HG03064 (cell line): ENCODE data around the gene LMX1A.

Experiments
- ATAC-seq: cut with Tn5 transposase; IDR thresholded peaks from one replicate; pipeline ENCODE4 v1.9.1; 2021; ENCODE audit warnings: low read depth; ENCODE audit not compliant: unreplicated experiment

The LMX1A gene

DNA sequence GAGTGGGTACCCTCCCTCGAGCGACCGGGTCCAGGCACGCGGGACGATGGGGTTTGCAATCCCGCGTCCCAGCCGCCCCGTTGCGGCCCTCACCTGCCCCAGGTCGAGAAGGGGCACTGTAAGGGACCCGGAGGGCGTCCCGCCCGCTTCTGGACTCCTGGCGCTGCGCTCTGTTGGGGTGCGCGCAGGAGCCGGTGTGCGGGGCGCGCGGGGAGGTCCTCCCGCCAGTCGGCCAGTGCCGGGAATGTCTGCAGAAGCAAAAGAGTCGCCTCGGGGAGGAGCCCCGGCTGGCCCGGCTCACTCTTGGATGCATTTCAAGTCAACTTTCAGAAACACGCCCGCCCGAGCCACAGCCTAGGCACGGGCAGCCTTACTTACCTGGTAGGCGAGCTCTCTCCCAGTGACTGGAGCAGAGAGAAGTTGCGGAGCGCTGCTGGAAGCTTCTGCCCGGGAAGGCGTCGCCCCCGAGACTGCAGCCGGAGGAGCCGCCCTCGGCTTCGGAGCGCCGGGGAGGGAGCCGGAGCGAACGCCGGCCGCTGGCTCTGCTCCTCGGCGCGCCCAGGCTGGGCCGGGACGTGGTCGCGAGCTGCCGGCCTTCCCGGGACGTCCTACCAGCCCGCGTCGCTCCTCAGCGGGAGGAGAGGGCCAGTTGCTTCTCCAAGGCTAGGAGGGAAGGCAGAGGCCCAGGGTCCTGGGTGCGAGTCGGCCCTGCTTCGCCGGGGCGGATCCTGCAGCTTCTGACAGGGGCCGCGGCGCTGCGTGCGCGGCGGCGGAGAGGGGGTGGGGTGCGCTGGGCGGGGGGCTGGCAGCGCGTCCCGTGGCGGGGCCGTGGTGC lies at the start of gene LMX1A:
LMX1A (minus strand) TSS at position 739 of the 835 bp plus-strand sequence. CDS start 1,156 bp downstream, outside the sequence.
- no peak for ATAC-seq

DNA sequence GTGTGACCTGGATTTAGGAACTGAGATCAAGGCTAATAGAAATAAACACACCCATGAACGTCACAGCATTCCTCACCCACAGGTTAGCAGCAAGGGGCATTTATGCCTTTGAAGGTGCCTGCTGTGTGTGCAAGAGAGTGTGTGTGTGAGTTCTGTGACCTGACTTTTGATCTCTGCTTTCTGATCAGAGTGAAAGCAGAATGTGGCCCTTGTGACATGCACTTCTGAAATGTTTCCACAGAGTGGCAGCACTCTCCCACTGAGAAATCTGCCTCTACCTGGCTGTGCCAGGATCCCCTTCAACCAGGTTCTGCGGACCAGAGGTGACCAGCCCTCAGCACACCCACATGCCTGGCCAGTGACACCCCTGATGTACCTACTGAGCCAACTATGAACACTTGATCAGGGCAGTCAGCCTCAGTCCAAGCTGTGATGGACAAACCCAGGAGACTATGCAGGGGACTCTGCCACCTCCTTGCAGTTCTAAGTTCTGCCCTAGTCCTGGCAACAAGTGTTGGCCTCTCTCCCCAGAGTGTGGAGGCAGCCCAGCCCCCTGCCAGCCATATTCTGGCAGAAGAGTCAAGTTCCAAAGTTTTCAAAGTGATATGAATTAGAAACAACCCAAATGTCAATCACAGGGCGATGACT lies 47.4 kb upstream of the LMX1A start:
- ATAC-seq, result no peak

DNA sequence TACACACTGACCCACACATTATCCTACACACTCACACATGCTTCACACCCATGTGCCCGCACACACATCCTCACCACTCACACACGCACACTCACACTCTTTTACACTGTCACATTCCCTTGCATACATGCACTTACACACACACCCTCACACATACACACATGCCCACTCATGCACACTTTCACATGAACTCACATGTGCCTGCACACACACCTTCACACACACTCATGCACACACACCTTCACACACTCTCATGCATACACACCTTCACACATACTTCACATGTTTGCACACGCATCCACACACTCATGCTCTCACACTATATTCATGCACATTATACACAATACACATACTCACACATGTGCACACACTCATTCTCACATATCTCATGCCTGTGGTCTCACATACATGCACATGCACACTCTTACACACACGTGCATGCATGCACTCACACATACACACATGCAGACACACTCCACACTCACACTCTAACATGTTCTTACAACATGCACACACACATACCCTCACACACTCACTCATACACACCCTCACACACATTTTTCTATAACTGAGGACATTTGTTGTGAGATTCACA lies 46.1 kb upstream of the LMX1A start:
- no peak for ATAC-seq

DNA sequence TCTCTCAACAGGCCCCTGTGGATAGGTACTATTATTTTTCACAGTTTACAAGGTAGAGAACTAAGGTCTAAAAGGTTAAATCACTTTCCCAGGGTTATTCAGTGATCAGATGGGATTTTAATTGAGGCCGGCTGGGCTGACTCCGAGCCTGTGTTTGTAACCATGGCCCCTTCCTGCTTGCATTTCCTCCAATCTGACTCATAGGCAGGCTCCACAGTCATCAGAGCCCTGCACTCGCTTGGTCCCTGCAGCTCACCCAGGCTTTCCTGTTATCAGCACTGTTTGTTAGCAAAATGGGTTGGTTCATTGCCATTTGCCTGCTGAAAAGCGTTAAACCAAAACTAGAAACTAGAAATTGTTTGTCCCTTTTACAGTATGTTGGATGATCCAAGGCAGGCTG lies 41.4 kb upstream of the LMX1A start:
- no peak for ATAC-seq

DNA sequence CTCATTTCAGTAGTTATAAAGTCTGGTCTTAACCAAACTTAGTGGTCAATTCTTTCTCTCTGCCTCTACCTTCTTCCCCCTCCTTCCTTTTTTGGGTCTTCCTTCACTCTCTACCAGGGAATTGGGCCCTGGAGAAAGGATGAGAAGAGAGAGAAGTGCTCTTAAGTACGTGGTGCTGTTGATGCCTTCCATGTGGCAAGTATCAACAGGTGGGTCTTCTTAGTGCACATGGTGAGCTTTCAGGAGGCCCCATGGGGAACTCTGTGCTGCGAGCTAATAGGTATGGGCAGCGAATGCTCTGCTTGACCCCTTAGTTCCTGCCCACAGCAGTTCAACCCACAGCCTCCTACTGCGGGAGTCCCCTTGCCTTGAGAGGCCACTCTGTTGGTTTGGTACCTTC lies 39.4 kb upstream of the LMX1A start:
- ATAC-seq, result no peak

DNA sequence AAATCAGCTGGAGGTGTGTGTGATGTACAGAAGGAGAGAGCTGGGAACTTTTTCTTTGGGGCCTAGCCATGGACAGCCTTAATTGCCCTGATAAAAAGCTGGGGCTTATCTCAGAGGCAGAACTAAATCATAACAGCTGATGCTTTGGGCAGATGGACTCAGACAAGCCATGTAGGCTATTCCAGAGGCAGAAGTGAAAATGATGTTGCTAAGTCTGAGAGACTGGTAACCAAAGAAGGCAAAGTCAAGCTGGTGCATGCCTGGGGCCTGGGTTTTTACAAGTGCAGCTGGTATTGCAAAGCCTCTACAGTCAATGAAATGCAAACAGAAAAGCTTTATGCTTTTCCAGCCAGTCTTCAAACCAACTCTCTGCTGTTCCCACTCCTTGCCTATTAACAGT lies 39.0 kb upstream of the LMX1A start:
- ATAC-seq, result no peak

DNA sequence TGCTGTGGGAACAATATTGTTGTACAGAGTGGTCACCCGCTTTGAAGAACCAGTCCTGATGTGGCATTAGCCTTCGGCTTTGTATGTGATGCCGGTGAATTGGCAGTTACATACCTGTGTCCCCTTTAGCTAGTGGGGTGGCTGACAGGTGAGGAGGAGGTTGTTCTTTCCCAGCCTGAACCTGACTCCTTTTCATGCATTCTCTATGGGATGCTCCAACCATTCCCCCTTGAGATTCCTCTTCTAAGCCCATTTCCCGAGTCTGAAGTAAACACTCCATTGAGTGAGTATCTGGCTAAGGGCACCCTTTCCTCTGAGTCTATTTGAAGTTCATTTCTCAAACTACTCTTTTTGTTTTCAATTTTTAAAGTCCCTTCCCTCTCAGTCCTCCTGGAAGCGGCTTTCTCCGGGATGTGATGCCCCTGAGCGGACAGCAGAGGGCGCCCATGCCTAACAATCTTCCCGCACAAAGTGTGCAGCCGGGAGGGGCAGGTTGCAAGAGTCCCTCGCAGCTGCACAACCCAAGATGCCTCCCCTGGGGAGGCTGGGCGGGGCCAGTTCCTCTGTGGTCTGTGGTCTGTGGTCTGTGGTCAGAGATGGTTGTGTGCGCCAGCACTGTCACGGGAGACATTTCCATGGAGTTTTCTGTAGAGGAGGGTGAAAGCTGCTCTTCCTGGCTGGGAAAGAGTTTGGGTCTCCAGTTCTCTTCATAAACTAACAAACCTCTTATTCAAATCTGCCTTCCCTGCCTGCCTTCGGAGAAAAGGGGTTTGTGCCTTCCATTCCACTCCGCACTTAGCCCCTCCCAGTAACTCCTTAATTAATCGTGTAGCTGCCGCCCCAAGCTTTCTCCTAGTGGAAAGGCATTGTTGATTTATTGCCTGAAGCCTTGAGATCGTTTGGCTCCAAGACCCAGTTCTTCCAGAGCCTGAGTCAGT lies 36.4 kb upstream of the LMX1A start:
- ATAC-seq, result peak; percentile 97

DNA sequence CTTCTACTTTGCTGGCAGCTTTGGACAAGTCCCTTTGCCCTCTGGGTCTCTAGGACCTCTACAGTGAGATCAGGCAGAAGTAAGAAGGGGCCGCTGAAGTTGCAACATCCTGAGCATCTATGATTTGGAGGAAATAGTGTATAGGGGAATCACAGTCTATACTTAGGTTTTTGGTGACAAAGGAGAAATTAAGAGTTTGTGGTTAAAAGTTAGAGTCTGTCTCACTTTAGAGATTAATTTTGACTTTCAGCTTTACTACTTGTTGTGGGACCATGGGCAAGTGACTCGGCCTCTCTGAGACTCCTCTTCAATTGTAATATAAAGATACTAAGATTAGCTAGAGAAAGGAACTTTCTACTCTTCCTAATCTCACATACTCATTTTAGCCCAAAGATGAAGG lies 33.1 kb upstream of the LMX1A start:
- no peak for ATAC-seq

DNA sequence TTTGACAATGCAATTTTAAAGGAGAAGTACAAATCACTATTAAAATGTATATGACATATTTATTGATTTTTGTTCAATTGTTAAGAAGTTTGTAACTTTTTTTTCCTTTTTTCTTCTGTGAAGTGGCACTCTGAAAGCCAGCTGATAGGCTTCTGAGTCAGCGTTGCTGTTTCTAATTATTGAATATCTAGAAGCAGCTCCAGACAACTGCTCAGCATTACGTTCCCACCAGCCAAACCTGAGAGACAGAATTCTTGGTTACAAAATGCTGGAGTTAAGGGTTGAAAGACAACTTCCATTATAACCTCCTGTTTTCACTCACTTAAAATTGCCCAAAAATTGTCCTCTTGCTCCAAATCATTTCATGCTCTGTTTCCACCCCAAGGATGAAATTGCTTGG lies 31.4 kb upstream of the LMX1A start:
- no peak for ATAC-seq

DNA sequence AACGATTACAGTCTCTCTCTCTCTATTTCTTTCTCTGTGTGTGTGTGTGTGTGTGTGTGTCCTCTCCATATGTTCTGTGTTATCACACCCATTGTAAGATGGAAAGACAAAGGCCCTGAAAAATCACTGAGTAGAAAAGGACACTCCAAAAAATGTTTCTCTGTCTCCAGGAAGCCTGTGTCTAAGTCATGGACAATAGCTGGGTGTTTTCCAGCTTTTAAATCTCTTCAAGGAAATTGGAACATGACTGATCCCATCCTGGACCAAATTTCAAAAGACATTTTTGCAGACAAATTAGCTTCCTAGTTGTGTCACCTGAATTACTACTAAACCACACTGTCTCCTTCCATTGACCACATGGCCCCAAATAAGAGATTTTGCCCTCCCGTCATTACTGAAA lies 31.0 kb upstream of the LMX1A start:
- ATAC-seq, result no peak

DNA sequence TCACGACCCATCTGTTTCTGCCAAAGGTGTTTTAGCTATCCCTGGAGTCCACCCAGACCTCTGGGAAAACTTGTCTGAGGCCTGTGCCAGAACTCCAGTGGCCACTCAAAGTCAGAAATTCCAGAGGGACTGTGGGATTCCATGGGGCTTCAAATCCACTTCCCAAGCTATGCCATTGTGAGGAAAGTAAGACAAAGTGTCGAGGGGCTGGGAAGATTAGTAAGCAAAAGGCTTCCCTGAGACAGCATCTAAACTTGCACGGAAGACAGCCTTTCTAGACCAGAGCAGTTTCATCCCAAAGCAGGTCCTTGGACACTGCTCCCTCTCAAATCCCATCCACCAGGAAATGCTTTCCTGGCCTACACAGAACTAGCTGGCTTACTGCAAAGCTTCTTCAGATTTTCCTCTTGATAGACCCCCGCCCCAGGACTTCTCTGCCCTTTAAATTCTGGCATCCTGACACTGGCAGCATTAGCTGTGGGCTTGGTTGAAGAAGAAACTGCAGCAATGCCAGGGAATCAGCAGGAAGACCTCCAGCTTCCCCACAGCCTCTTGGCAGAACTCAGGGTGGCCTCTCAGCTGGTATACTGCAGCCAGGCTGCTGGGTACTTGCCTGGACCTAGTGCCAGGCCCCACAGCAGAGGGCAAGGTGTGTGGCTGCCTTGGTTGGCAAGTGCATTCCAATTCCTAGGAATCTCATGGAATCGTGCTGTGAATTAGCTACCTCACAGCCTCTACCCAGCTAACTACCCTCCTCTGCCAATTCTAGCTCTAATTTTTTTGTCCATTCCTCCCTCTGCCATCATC lies 27.3 kb upstream of the LMX1A start:
- ATAC-seq, result no peak

DNA sequence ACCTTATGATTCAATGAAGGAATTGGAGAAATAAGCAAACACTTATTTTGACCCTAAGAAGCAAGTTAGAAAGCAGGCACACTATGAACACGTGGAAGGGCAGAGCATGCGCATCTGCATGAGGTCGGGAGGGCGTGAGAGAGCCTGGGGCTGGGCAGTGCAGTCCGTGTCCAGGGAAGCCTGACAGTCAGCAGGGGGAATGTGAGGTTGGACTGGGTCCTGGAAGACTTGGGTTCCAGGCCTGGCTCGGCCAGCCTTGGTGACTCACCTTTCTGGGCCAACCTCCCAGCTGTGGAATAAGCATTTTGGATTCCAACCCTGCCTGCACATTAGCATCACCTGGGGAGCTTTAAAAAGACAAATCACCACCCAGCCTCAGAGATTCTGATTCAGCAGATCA lies 26.6 kb upstream of the LMX1A start:
- ATAC-seq, result no peak

DNA sequence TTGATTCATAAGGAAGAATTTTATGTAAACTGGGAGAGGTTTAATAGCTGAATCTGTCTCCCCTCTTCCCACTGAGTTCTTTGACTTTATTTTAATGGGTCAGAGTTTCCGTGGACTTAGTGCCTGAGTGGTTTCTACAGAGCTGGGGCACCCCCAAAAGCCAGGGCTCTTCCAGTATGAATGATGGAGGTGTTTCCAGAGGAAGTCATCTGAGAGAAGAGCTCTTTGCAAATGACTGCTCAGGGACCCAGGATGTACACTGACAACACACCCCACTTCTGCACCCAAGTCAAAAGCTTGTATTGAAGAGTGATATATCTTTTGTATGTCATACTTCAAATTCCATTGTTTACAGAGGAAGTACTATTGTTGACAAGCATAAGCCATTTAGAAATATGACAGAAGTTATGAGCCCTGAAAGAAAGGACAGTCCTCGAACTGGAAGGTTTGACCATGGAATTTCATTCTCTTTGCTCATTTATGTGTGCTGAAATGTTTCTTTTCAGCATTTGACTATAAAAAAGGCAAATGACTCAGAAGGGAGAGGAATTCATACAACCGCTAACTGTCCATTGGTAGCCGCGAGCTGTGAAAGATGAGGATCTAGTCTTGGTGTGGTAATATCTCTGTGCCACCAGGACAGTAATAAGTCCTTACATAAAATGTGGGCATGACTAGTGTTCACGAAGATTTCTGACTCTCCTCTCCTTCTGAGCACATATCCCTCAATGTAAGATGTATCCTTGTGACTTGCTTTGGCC lies 25.4 kb upstream of the LMX1A start:
- ATAC-seq, result no peak

DNA sequence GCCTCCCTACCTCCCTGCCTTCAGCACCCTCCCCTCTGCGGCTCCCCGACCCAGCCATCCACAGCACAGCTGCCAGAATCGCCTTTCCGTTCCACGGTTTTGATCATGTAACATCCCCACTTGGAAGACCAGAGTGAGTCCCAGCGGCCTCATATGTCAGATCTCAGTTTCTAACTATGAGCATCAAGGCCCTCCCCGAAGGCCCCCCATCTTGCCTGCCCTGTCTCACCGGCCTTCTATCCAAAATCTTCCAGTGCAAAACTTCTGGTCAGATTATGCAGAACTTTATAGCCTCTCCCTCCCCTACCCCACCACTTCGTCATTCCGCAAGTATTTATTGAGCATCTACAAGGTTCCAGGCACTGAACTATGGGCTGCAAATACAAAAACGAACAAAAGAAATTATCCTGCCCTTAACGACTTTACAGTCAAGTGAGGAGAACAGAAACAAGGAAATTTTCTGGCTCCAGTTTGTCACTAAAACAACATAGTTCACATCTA lies 20.3 kb upstream of the LMX1A start:
- ATAC-seq, result no peak

DNA sequence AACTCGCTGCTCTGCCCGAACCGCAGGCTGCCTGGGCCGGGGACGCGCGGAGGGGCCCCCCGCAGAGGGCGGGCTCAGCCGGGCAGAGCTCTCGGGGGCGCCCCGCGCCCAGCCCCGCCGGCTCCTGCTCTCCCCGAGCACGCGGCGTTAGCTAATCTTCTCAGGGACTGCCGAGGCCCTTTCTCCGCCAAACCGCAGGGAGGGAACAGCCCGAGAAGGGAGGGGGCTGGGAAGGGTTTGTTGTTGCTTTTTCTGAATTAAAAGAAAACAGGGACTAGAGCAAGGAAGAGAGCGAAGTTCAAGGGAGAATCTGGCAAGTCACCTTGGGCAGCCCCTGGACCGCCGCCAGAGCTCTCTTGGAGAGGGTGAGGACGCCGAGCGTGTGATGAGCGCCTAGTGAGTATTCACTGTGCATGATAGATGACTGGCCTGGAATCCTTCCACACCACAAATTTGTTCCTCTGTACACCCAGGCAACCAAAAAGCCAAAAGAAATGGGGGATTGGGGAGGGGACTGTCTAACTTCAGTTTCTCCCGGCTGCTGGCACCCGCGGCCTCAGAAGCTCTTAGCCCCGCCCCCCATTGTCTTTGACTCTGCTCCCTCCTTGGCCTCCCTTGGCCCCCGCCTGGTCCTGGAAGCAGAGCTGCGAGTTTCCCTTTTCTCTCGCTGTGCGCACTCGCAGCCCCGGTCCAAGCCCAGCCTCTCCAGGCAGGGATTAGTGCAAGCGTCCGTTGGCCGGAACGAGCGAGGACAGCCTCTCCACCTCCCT lies 19.7 kb upstream of the LMX1A start:
- no peak for ATAC-seq

DNA sequence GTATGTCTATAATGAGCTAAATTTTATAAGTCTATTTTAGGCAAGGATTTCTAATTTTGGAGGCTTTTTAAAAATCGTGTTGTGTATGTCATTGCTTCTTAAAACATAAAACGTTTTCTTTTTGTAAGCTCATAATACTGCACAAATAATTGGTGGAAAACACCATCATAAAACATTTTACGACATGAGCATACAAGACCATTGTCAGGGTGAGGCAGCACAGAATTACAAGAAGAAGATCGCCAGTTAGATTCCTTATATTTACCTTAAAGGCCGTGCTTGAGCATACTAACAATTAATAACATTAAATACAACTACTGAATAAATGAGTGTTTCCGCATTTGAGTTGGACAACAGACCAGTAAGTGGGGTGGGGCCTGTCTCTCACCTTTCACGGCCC lies 19.1 kb upstream of the LMX1A start:
- ATAC-seq, result no peak

DNA sequence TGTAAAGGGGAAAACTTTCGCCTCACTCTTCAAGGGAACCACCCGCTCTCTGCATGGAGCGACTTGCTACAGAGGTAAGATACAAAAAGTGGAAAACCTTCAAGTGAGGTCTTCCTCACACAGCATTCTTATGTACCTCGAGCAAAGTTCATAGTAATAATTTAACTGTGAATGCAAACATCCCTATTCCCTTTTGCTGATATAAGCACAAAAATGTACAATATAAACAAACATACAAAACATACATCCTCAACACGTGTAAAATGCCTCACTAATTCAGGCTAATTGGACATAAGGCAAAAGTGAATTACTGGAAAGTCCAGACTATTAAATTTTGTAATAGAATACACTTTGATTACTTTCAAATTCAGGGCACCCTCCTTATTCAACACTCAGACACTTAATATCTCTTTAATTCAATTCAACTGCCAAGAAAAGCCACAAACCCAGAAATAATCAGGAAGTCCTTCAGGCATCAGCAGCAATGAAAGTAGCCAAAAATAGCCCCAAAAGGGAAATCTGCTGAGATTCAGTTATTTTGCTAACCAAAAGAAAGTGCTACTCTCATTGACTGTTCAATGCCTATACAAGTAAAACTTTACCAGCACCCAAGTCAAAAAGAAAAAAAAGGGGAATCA lies 15.2 kb upstream of the LMX1A start:
- ATAC-seq, result no peak
